HEK293 (cell line): ENCODE results near the gene AKR1C1.
"Not testable (repeated sequence)": the region's sequence is repeated elsewhere in the genome, so short reads cannot be mapped to it uniquely, and the experiment has no call there.

Experiments
- CTCF ChIA-PET: fragments of 350-600 bp; formaldehyde crosslinking; extraction: SDS; loops from one replicate; lab custom pipeline; 2021; ENCODE audit warnings: antibody characterized with exemption; lab: Yijun Ruan, JAX
- POLR2A ChIA-PET: fragments of 300-600 bp; formaldehyde crosslinking; extraction: SDS; loops from one replicate; lab custom pipeline; 2020; ENCODE audit warnings: antibody characterized with exemption, inconsistent platforms; lab: Yijun Ruan, JAX
- H3K27ac ChIP-seq: fragments of 200-500 bp; sonication (Bioruptor generic); 2 replicates; pipeline ENCODE4 v1.5.1; 2014; ENCODE audit warnings: low read depth, low read length, control low read depth, inconsistent platforms; ENCODE audit errors: extremely low read depth
- H3K36me3 ChIP-seq, 2 experiments: fragments of 200-500 bp in 1 of 2; sonication (Bioruptor generic) in 1 of 2; 1 replicate in 1 of 2; 2 replicates in 1 of 2; pipeline ENCODE4 v1.5.1; 2014 to 2017; ENCODE audit warnings: inconsistent platforms in 2 of 2, low read length in 2 of 2; ENCODE audit not compliant: control insufficient read depth in 2 of 2, insufficient read depth in 1 of 2
- H3K4me1 ChIP-seq: fragments of 200-500 bp; sonication (Bioruptor generic); 2 replicates; pipeline ENCODE4 v1.5.1; 2014; ENCODE audit warnings: mild to moderate bottlenecking, low read length, inconsistent platforms; ENCODE audit not compliant: control insufficient read depth, insufficient read depth
- H3K4me3 ChIP-seq: 2 replicates; pipeline ENCODE4 v1.5.1; 2011; ENCODE audit warnings: low read depth, mild to moderate bottlenecking, control low read depth, low read length, moderate library complexity
- H3K9me3 ChIP-seq: fragments of 200-500 bp; sonication (Bioruptor generic); 2 replicates; pipeline ENCODE4 v1.5.1; 2014; ENCODE audit warnings: low read depth, low read length, inconsistent platforms; ENCODE audit not compliant: control insufficient read depth, insufficient read depth
- CTCF ChIP-seq: fragments of 450-650 bp; formaldehyde crosslinking; IDR thresholded peaks from 2 replicates; pipeline ENCODE4 v1.5.1; 2016; ENCODE audit warnings: missing biosample characterization, missing genetic modification characterization
- EGR2 ChIP-seq: fragments of 450-650 bp; formaldehyde crosslinking; IDR thresholded peaks from 2 replicates; pipeline ENCODE4 v1.5.1; 2016; ENCODE audit warnings: low read depth, missing biosample characterization, missing genetic modification characterization
- IKZF3 ChIP-seq: fragments of 450-650 bp; IDR thresholded peaks from 2 replicates; pipeline ENCODE4 v1.5.0; 2018; ENCODE audit warnings: missing biosample characterization, mild to moderate bottlenecking, missing genetic modification characterization, moderate library complexity
- SCRT1 ChIP-seq: fragments of 450-650 bp; formaldehyde crosslinking; IDR thresholded peaks from 2 replicates; pipeline ENCODE4 v1.5.1; 2016; ENCODE audit warnings: missing biosample characterization, missing genetic modification characterization, borderline replicate concordance
- ZNF23 ChIP-seq: fragments of 450-650 bp; formaldehyde crosslinking; IDR thresholded peaks from 2 replicates; pipeline ENCODE4 v1.5.1; 2016; ENCODE audit warnings: missing biosample characterization, missing genetic modification characterization, borderline replicate concordance
- ZNF239 ChIP-seq: fragments of 450-650 bp; formaldehyde crosslinking; IDR thresholded peaks from 2 replicates; pipeline ENCODE4 v1.5.1; 2016; ENCODE audit warnings: missing biosample characterization, missing genetic modification characterization
- ZNF24 ChIP-seq: fragments of 450-650 bp; formaldehyde crosslinking; IDR thresholded peaks from 2 replicates; pipeline ENCODE4 v1.5.1; 2016; ENCODE audit warnings: missing biosample characterization, missing genetic modification characterization
- ZNF280C ChIP-seq: fragments of 450-650 bp; formaldehyde crosslinking; IDR thresholded peaks from 2 replicates; pipeline ENCODE4 v1.5.1; 2016; ENCODE audit warnings: missing biosample characterization, missing genetic modification characterization
- ZNF350 ChIP-seq: fragments of 450-650 bp; formaldehyde crosslinking; IDR thresholded peaks from 2 replicates; pipeline ENCODE4 v1.5.0; 2017; ENCODE audit warnings: missing biosample characterization, mild to moderate bottlenecking, missing genetic modification characterization
- ZNF629 ChIP-seq: fragments of 450-650 bp; formaldehyde crosslinking; IDR thresholded peaks from 2 replicates; pipeline ENCODE4 v1.5.1; 2017; ENCODE audit warnings: missing biosample characterization, missing genetic modification characterization

The AKR1C1 gene

GRCh38 chr10:5002013-5002727, 39.0 kb downstream of the AKR1C1 start:
- Histone ChIP-seq H3K4me1 (no peaks in the 10 kb centered on the region), H3K27ac (no peak overlapping the region), H3K36me3 (no peaks in the 10 kb centered on the region), H3K9me3 (no peaks in the 10 kb centered on the region)
- no peak for TF ChIP-seq IKZF3
- no peak for TF ChIP-seq SCRT1 (tag by site-specific recombination)
- no peak for TF ChIP-seq CTCF (tag by site-specific recombination)
- TF ChIP-seq EGR2 (tag by site-specific recombination) = no peak
- no peak for TF ChIP-seq ZNF24
- TF ChIP-seq ZNF239 (tag by site-specific recombination) = no peak
- TF ChIP-seq ZNF280C (tag by site-specific recombination) = no peak
- no peak for TF ChIP-seq ZNF629 (tag by site-specific recombination)
- TF ChIP-seq ZNF350 = no peak
- TF ChIP-seq ZNF23 = no peak
- TF ChIP-seq, all 188 proteins: peak for 0
- ChIA-PET CTCF (interaction anchor here (2.0 kb wide), 1 partner anchor 152 kb away, joined by 8 read pairs; no protein-coding TSS in a partner anchor), POLR2A (no interaction called here)
- no peak overlapping the region for H3K4me3 ChIP-seq

GRCh38 chr10:5003127-5004029, 40.2 kb downstream of the AKR1C1 start, which contains the start of gene AKR1C2:
Gene AKR1C2 (minus strand): TSS chr10:5003857. CDS start chr10:5003835, 22 bp downstream.
- H3K36me3 ChIP-seq, H3K9me3 ChIP-seq, H3K27ac ChIP-seq, POLR2A ChIA-PET, H3K4me1 ChIP-seq, H3K4me3 ChIP-seq: not testable (repeated sequence)
- CTCF ChIA-PET = interaction anchor here (2.0 kb wide), 1 partner anchor 153 kb away, joined by 8 read pairs; no protein-coding TSS in a partner anchor

GRCh38 chr10:5004030-5004385, 40.8 kb downstream of the AKR1C1 start:
- H3K27ac ChIP-seq, H3K4me3 ChIP-seq: not testable (repeated sequence)

GRCh38 chr10:5004501-5004900, 41.3 kb downstream of the AKR1C1 start:
- H3K36me3 ChIP-seq, POLR2A ChIA-PET, H3K9me3 ChIP-seq, H3K27ac ChIP-seq, H3K4me1 ChIP-seq, H3K4me3 ChIP-seq: not testable (repeated sequence)
- CTCF ChIA-PET = interaction anchor here (1.8 kb wide), 1 partner anchor 155 kb away, joined by 5 read pairs; no protein-coding TSS in a partner anchor

More at GRCh38 chr10:5004030-5004385, 40.8 kb downstream of the AKR1C1 start:
- H3K9me3 ChIP-seq, POLR2A ChIA-PET, H3K36me3 ChIP-seq, CTCF ChIA-PET, H3K4me1 ChIP-seq: not testable (repeated sequence)

GRCh38 chr10:5008857-5009548, 45.8 kb downstream of the AKR1C1 start:
- H3K27ac ChIP-seq, H3K4me1 ChIP-seq, H3K4me3 ChIP-seq, H3K36me3 ChIP-seq, POLR2A ChIA-PET, CTCF ChIA-PET, H3K9me3 ChIP-seq: not testable (repeated sequence)

GRCh38 chr10:5010043-5010442, 46.8 kb downstream of the AKR1C1 start:
- CTCF ChIA-PET = interaction anchor here (0.8 kb wide), 1 partner anchor 160 kb away, joined by 4 read pairs; no protein-coding TSS in a partner anchor
- H3K36me3 ChIP-seq, POLR2A ChIA-PET, H3K9me3 ChIP-seq, H3K4me3 ChIP-seq, H3K4me1 ChIP-seq, H3K27ac ChIP-seq: not testable (repeated sequence)

- H3K27ac ChIP-seq, H3K36me3 ChIP-seq, POLR2A ChIA-PET, H3K4me3 ChIP-seq, CTCF ChIA-PET, H3K9me3 ChIP-seq, H3K4me1 ChIP-seq: not testable (repeated sequence)
Observed at GRCh38 chr10:5011392-5011791, 48.2 kb downstream of the AKR1C1 start.
